SU-DHL-6 (cell line): ENCODE measurements around the gene GPX4.

Experiments used
- H2AFZ ChIP-seq: fragments of 200-600 bp; sonication (generic); 2 replicates; pipeline ENCODE4 v1.6.1; 2014; ENCODE audit warnings: low read depth, mild to moderate bottlenecking, moderate library complexity, mixed read lengths, antibody characterized with exemption, low read length; ENCODE audit not compliant: severe bottlenecking
- H3F3A ChIP-seq: fragments of 200-600 bp; shearing (Covaris generic); 2 replicates; pipeline ENCODE4 v1.6.0; 2016; ENCODE audit warnings: antibody characterized with exemption, mild to moderate bottlenecking; ENCODE audit not compliant: insufficient read depth
- H3K27ac ChIP-seq: fragments of 200-600 bp; sonication (generic); 2 replicates; pipeline ENCODE4 v1.5.1; 2016; ENCODE audit warnings: low read depth, mild to moderate bottlenecking, low read length, moderate library complexity, mixed read lengths
- H3K27me3 ChIP-seq: fragments of 200-600 bp; sonication (generic), shearing (Covaris generic); 2 replicates; pipeline ENCODE4 v1.6.0; 2014; ENCODE audit warnings: mild to moderate bottlenecking, low read length
- H3K36me3 ChIP-seq: fragments of 200-600 bp; sonication (generic); 2 replicates; pipeline ENCODE4 v1.6.1; 2014; ENCODE audit warnings: mild to moderate bottlenecking, low read length, mixed read lengths
- H3K4me2 ChIP-seq: fragments of 300-600, 200-600 bp; shearing (Covaris generic), sonication (generic); 2 replicates; pipeline ENCODE4 v1.6.0; 2014; ENCODE audit warnings: low read length, low read depth, mild to moderate bottlenecking; ENCODE audit not compliant: poor library complexity, severe bottlenecking
- H3K4me3 ChIP-seq: fragments of 200-600 bp; sonication (generic); 2 replicates; pipeline ENCODE4 v1.5.1; 2014; ENCODE audit warnings: antibody characterized with exemption, low read length, mild to moderate bottlenecking, mixed read lengths; ENCODE audit not compliant: insufficient read depth, poor library complexity, severe bottlenecking
- H3K79me2 ChIP-seq: fragments of 200-600 bp; sonication (generic); 2 replicates; pipeline ENCODE4 v1.6.1; 2014; ENCODE audit warnings: mild to moderate bottlenecking, low read length, moderate library complexity; ENCODE audit not compliant: insufficient read depth
- H3K9ac ChIP-seq: fragments of 200-600 bp; sonication (generic); 2 replicates; pipeline ENCODE4 v1.7.0; 2014; ENCODE audit warnings: mild to moderate bottlenecking, low read length
- H3K9me2 ChIP-seq: fragments of 200-600 bp; sonication (generic); replicated peaks from 2 replicates; pipeline ENCODE4 v1.6.1; 2014; ENCODE audit warnings: low read length; ENCODE audit not compliant: insufficient read depth
- H3K9me3 ChIP-seq: fragments of 200-600 bp; sonication (generic); 2 replicates; pipeline ENCODE4 v1.6.1; 2014; ENCODE audit warnings: low read length, mixed read lengths; ENCODE audit not compliant: insufficient read depth
- H4K20me1 ChIP-seq: fragments of 200-600 bp; sonication (generic); 2 replicates; pipeline ENCODE4 v1.6.1; 2014; ENCODE audit warnings: low read depth, mild to moderate bottlenecking, antibody characterized with exemption, low read length, moderate library complexity, mixed read lengths
- EZH2phosphoT487 ChIP-seq: fragments of 200-600 bp; sonication (generic), shearing (Covaris generic); conservative IDR thresholded peaks from 2 replicates; pipeline ENCODE4 v1.6.1; 2018; ENCODE audit warnings: mild to moderate bottlenecking, antibody characterized with exemption, low read length, moderate library complexity, mixed read lengths
- TF ChIP-seq, protein P1 (sequence below): fragments of 200-600 bp; sonication (generic); IDR thresholded peaks from one replicate; pipeline ENCODE4 v1.5.1; 2017; ENCODE audit warnings: antibody characterized with exemption, mild to moderate bottlenecking, low read length, moderate library complexity; ENCODE audit not compliant: insufficient read depth, poor library complexity, severe bottlenecking

GPX4 gene

GRCh38 chr19:1122021-1122971, 18.5 kb downstream of the GPX4 start:
- H4K20me1 ChIP-seq = no peaks in the 10 kb centered on the region
- no peak overlapping the region for H2AFZ ChIP-seq
- H3K9me3 ChIP-seq = no peaks in the 10 kb centered on the region
- H3K27ac ChIP-seq = no peak overlapping the region
- H3K9me2 ChIP-seq = no peaks in the 10 kb centered on the region
- no peaks in the 10 kb centered on the region for H3K36me3 ChIP-seq
- no peaks in the 10 kb centered on the region for H3K79me2 ChIP-seq
- H3F3A ChIP-seq = no peaks in the 10 kb centered on the region
- TF ChIP-seq, protein P1, sequence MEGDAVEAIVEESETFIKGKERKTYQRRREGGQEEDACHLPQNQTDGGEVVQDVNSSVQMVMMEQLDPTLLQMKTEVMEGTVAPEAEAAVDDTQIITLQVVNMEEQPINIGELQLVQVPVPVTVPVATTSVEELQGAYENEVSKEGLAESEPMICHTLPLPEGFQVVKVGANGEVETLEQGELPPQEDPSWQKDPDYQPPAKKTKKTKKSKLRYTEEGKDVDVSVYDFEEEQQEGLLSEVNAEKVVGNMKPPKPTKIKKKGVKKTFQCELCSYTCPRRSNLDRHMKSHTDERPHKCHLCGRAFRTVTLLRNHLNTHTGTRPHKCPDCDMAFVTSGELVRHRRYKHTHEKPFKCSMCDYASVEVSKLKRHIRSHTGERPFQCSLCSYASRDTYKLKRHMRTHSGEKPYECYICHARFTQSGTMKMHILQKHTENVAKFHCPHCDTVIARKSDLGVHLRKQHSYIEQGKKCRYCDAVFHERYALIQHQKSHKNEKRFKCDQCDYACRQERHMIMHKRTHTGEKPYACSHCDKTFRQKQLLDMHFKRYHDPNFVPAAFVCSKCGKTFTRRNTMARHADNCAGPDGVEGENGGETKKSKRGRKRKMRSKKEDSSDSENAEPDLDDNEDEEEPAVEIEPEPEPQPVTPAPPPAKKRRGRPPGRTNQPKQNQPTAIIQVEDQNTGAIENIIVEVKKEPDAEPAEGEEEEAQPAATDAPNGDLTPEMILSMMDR = no peak
- TF ChIP-seq EZH2phosphoT487 = no peak
- no peaks in the 10 kb centered on the region for H3K27me3 ChIP-seq
- no peak overlapping the region for H3K4me2 ChIP-seq
- H3K9ac ChIP-seq = no peak overlapping the region
- no peak overlapping the region for H3K4me3 ChIP-seq

DNA sequence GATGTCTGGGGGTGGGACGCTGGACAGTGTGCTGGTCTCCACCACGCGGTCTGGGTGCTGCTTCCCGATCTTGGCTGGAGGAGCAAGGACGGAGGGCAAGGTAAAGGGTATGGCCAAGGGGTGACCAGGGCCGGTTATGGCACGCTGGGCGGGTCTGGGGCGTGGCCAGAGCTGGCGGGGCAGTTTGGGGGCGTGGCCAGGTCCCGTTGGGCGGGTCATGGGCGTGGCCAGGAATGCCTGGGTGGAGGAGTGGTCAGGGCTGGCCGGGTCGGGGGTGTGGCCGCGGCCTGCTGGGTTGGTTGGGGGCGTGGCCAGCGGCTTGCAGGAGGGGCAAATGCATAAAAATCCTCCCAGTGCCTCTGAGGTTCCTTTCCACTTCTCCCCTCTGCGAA, 19.2 kb downstream of the GPX4 start:
- Histone ChIP-seq H3K27me3 (no peaks in the 10 kb centered on the region), H4K20me1 (no peaks in the 10 kb centered on the region), H3K9me3 (no peaks in the 10 kb centered on the region), H3K4me3 (no peak overlapping the region), H3F3A (no peaks in the 10 kb centered on the region), H2AFZ (no peak overlapping the region), H3K27ac (no peak overlapping the region), H3K4me2 (no peak overlapping the region), H3K79me2 (no peaks in the 10 kb centered on the region), H3K36me3 (no peaks in the 10 kb centered on the region), H3K9me2 (no peaks in the 10 kb centered on the region), H3K9ac (no peak overlapping the region)
- no peak for TF ChIP-seq EZH2phosphoT487
- TF ChIP-seq, protein P1 = no peak

DNA sequence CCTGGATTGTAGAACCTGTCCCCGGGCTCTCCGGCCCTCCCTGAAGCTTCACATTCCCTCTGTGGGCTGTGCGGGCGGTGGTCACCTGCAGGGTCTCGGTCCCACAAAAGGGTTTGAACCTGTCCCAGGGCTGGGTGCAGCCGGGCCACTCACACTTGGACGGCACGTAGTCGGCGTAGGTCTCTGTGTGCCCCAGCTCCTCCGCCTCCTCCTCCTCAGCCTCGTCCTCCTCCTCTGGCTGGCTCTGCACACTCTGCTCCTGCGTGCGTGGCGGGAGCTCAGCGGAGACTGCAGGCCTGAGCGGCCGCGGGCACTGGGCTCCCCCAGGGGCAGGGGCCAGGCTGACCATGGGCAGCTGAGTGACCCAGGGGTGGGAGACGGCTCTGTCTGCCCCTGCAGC, 19.6 kb downstream of the GPX4 start:
- no peak for TF ChIP-seq EZH2phosphoT487
- TF ChIP-seq, protein P1 = no peak
- Histone ChIP-seq H3K4me3 (no peak overlapping the region), H3K27ac (no peak overlapping the region), H3K36me3 (no peaks in the 10 kb centered on the region), H4K20me1 (no peaks in the 10 kb centered on the region), H3K9me2 (no peaks in the 10 kb centered on the region), H3K9me3 (no peaks in the 10 kb centered on the region), H3K27me3 (no peaks in the 10 kb centered on the region), H2AFZ (no peak overlapping the region), H3K4me2 (no peak overlapping the region), H3K9ac (no peak overlapping the region), H3K79me2 (no peaks in the 10 kb centered on the region), H3F3A (no peaks in the 10 kb centered on the region)
